Osteoblast (primary cell): Measurements from ENCODE around the gene RPS6KA2. TPM values are rescaled to one million over a fixed set of nuclear protein-coding genes. Genes with fewer than 3 reads are reported as not detected.

Source experiments
- DNase-seq: peaks from one replicate; pipeline ENCODE4 v3.0.0; 2011; ENCODE audit warnings: low spot score, mixed read lengths; ENCODE audit not compliant: insufficient read length; ENCODE audit errors: missing footprints
- H2AFZ ChIP-seq: 2 replicates; pipeline ENCODE4 v1.6.0; 2011; ENCODE audit warnings: mild to moderate bottlenecking, low read length
- H3K27ac ChIP-seq: 2 replicates; pipeline ENCODE4 v1.5.1; 2011; ENCODE audit warnings: mild to moderate bottlenecking, low read depth, low read length, moderate library complexity
- H3K27me3 ChIP-seq: 2 replicates; pipeline ENCODE4 v1.6.0; 2012; ENCODE audit warnings: mild to moderate bottlenecking, control low read depth, inconsistent platforms, low read length, moderate library complexity; ENCODE audit not compliant: insufficient read depth
- H3K36me3 ChIP-seq: 2 replicates; pipeline ENCODE4 v1.5.1; 2011; ENCODE audit warnings: mild to moderate bottlenecking, low read length, control low read depth, moderate library complexity; ENCODE audit not compliant: insufficient read depth
- H3K4me1 ChIP-seq: 2 replicates; pipeline ENCODE4 v1.5.1; 2011; ENCODE audit warnings: mild to moderate bottlenecking, low read length, control low read depth, moderate library complexity; ENCODE audit not compliant: insufficient read depth
- H3K4me2 ChIP-seq: 2 replicates; pipeline ENCODE4 v1.6.0; 2011; ENCODE audit warnings: mild to moderate bottlenecking, low read length; ENCODE audit not compliant: insufficient read depth
- H3K4me3 ChIP-seq: fragments of 200-600 bp; sonication (generic); 3 replicates; pipeline ENCODE4 v1.5.1; 2012; ENCODE audit warnings: mild to moderate bottlenecking, low read length, inconsistent platforms; ENCODE audit not compliant: insufficient read depth
- H3K79me2 ChIP-seq: 2 replicates; pipeline ENCODE4 v1.6.0; 2012; ENCODE audit warnings: mild to moderate bottlenecking, low read length, control low read depth, inconsistent platforms; ENCODE audit not compliant: insufficient read depth
- H3K9me3 ChIP-seq: 2 replicates; pipeline ENCODE4 v1.5.1; 2011; ENCODE audit warnings: low read depth, low read length, control low read depth
- H4K20me1 ChIP-seq: 2 replicates; pipeline ENCODE4 v1.6.0; 2012; ENCODE audit warnings: mild to moderate bottlenecking, low read length, control low read depth; ENCODE audit not compliant: insufficient read depth
- CTCF ChIP-seq: IDR thresholded peaks from 2 replicates; pipeline ENCODE4 v1.5.1; 2011; ENCODE audit warnings: mild to moderate bottlenecking, low read depth, low read length, moderate library complexity; ENCODE audit errors: extremely low read depth
- total RNA-seq: library from RNA; depleted of rRNA; stranded (reverse); fragments of >200 nt; gene quantifications from 2 replicates; pipeline ENCODE4 v1.2.3, GENCODE V29; 2012

RPS6KA2 gene
- total RNA-seq, 1 donor, result 113 TPM

GRCh38 chr6:166415306-166415705 is 211.7 kb downstream of the RPS6KA2 start:
- no peaks in the 10 kb centered on the region for H3K9me3 ChIP-seq
- DNase-seq, result no peak
- no peaks in the 10 kb centered on the region for H4K20me1 ChIP-seq
- H3K36me3 ChIP-seq, result peaks cover 20% of the 10 kb centered on the region
- TF ChIP-seq CTCF, result no peak
- H3K4me2 ChIP-seq, result no peak overlapping the region
- peaks cover 3% of the 10 kb centered on the region for H3K79me2 ChIP-seq
- H3K4me3 ChIP-seq, result no peak overlapping the region
- H3K27ac ChIP-seq, result no peak overlapping the region
- H2AFZ ChIP-seq, result no peak overlapping the region
- H3K4me1 ChIP-seq, result peaks cover 2% of the 10 kb centered on the region
- H3K27me3 ChIP-seq, result no peaks in the 10 kb centered on the region

- Histone ChIP-seq H3K27ac (no peak overlapping the region), H3K79me2 (peaks cover 3% of the 10 kb centered on the region), H4K20me1 (no peaks in the 10 kb centered on the region), H3K4me1 (no peaks in the 10 kb centered on the region), H3K27me3 (no peaks in the 10 kb centered on the region), H3K4me2 (no peak overlapping the region), H3K9me3 (no peaks in the 10 kb centered on the region), H3K4me3 (no peak overlapping the region), H3K36me3 (peaks cover 16% of the 10 kb centered on the region), H2AFZ (no peak overlapping the region)
- DNase-seq, result no peak
- TF ChIP-seq CTCF, result no peak
Measured at GRCh38 chr6:166413491-166413951, 213.5 kb downstream of the RPS6KA2 start.

GRCh38 chr6:166412911-166413384 is 214.1 kb downstream of the RPS6KA2 start:
- Histone ChIP-seq H3K79me2 (peaks cover 3% of the 10 kb centered on the region), H3K4me1 (no peaks in the 10 kb centered on the region), H3K27me3 (no peaks in the 10 kb centered on the region), H3K27ac (no peak overlapping the region), H2AFZ (no peak overlapping the region), H3K36me3 (peaks cover 10% of the 10 kb centered on the region), H3K9me3 (no peaks in the 10 kb centered on the region), H3K4me3 (no peak overlapping the region), H4K20me1 (no peaks in the 10 kb centered on the region), H3K4me2 (no peak overlapping the region)
- DNase-seq, result no peak
- TF ChIP-seq CTCF, result no peak

GRCh38 chr6:166412156-166412910 is 214.7 kb downstream of the RPS6KA2 start:
- no peak overlapping the region for H3K4me3 ChIP-seq
- peak; percentile 79 for DNase-seq
- TF ChIP-seq CTCF, result no peak
- H3K4me1 ChIP-seq, result no peaks in the 10 kb centered on the region
- H2AFZ ChIP-seq, result no peak overlapping the region
- H3K9me3 ChIP-seq, result no peaks in the 10 kb centered on the region
- no peak overlapping the region for H3K27ac ChIP-seq
- peaks cover 3% of the 10 kb centered on the region for H3K79me2 ChIP-seq
- H3K36me3 ChIP-seq, result peaks cover 10% of the 10 kb centered on the region
- no peak overlapping the region for H3K4me2 ChIP-seq
- H4K20me1 ChIP-seq, result no peaks in the 10 kb centered on the region
- no peaks in the 10 kb centered on the region for H3K27me3 ChIP-seq
